GM20000 (cell line): ENCODE data around the gene MED22.
"Not testable (repeated sequence)": the region's sequence is repeated elsewhere in the genome, so short reads cannot be mapped to it uniquely, and the experiment has no call there.

ENCODE experiments used
- DNase-seq: peaks from one replicate; pipeline ENCODE4 v3.0.0; 2012; ENCODE audit warnings: low spot score
- CTCF ChIP-seq: IDR thresholded peaks from 2 replicates; pipeline ENCODE4 v1.5.1; 2012; ENCODE audit warnings: mild to moderate bottlenecking, control low read depth; ENCODE audit errors: extremely low read depth, missing control alignments

Gene MED22

GRCh38 chr9:133306242-133307204, 41.4 kb downstream of the MED22 start:
- TF ChIP-seq CTCF: no peak
- no peak for DNase-seq

- DNase-seq: no peak
- TF ChIP-seq CTCF: no peak
These were observed 42.2 kb downstream of the MED22 start for GRCh38 chr9:133305731-133306130.

- TF ChIP-seq CTCF: no peak
- DNase-seq: no peak
These were observed 43.2 kb downstream of the MED22 start for GRCh38 chr9:133304477-133305377.

- DNase-seq: no peak
- no peak for TF ChIP-seq CTCF
These were observed 43.8 kb downstream of the MED22 start for GRCh38 chr9:133304158-133304470.

GRCh38 chr9:133303266-133304157, 44.4 kb downstream of the MED22 start:
- TF ChIP-seq CTCF: no peak
- no peak for DNase-seq

GRCh38 chr9:133301253-133302230, 46.4 kb downstream of the MED22 start:
- no peak for DNase-seq
- no peak for TF ChIP-seq CTCF

GRCh38 chr9:133299996-133300395, 47.9 kb downstream of the MED22 start:
- not testable (repeated sequence) for DNase-seq
